ENCODE data around the gene RELB.

Gene RELB

DNA sequence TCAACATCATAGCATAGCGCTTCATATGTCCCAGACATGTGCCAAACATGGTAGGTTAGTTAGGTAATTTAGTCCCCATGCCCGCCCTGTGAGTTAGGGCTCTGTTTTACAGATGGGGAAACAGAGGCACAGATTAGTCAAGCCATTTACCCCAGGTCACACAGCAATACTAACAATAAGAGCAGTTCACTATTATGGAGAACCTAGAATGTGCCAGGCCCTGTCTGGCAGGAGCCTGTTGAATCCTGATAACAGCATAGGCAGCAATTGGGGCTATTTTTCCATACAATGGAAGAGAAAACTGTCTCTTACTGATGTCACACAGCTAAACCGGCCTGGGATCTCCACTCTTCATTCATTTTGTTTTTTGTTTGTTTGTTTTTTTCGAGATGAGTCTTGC is 85.2 kb downstream of the RELB start:
- FAIRE-seq, result no peak

DNA sequence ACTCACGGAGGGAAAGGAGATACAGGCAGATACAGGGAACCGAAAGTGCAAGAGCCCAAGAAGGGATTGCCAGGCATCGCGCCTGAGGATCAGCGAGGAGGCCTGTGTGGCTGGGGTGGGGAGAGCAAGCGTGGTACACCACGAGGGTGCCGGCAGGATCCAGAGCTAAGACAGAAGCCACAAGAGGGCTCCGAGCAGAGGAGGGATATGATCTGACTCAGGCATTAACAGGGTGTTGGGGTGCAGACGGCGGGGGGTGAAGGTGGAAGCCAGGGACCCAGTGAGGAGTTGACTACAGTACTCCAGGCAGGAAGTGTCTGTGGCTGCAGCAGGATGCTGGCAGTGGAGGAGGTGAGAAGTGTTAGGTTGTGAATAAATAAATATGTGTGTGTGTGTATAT is 86.3 kb downstream of the RELB start:
- FAIRE-seq, result no peak

Measured in endometrium (tissue), 2 donors.